ENCODE results near the gene EIF4EBP2. TPM values are rescaled to one million over a fixed set of nuclear protein-coding genes. Genes with fewer than 3 reads are reported as not detected.

EIF4EBP2 gene
- total RNA-seq, 1 experiment from 2014 or later: 36.7 TPM

- BruUV-seq (replicated peaks): no TSS peak
- POLR2A ChIA-PET: no interaction called here
- H3K9ac ChIP-seq (ENCODE audit: low read length): no peak overlapping the region
- no peaks in the 10 kb centered on the region for H3K9me2 ChIP-seq (ENCODE audit: insufficient read depth)
- H3K4me2 ChIP-seq (ENCODE audit: low read length): no peak overlapping the region
- TF ChIP-seq REST (IDR thresholded peaks at IDR 0.05; ENCODE audit: low read depth) (no peak), ZNF274 (IDR thresholded peaks at IDR 0.05; ENCODE audit: low read depth, low read length) (no peak), CBX3 (IDR thresholded peaks at IDR 0.05; ENCODE audit: low read depth) (no peak), CEBPB (IDR thresholded peaks at IDR 0.05; ENCODE audit: low read depth) (no peak), EGR1 (IDR thresholded peaks at IDR 0.05; ENCODE audit: low read depth) (no peak), CTCF (IDR thresholded peaks at IDR 0.05 in 2 of 3, conservative IDR thresholded peaks at IDR 0.05 in 1 of 3; ENCODE audit: borderline replicate concordance in 1 of 3, insufficient read depth in 1 of 3, low read depth in 2 of 3, low read length in 2 of 3) (no peak), EZH2phosphoT487 (IDR thresholded peaks at IDR 0.05; ENCODE audit: borderline replicate concordance) (no peak), SIN3A (IDR thresholded peaks at IDR 0.05; ENCODE audit: low read depth) (no peak), SRF (IDR thresholded peaks at IDR 0.05; ENCODE audit: low read depth) (no peak), MAX (IDR thresholded peaks at IDR 0.05) (no peak), EZH2 (IDR thresholded peaks at IDR 0.05) (no peak), FOSL1 (IDR thresholded peaks at IDR 0.05; ENCODE audit: low read depth) (no peak), ELF1 (IDR thresholded peaks at IDR 0.05; ENCODE audit: borderline replicate concordance, low read depth) (no peak)
- no peak overlapping the region for H3K27ac ChIP-seq (ENCODE audit: low read depth, low read length)
- DNase-seq (ENCODE audit: low read depth, low spot score) (no peak), ATAC-seq (no peak)
- no peaks in the 10 kb centered on the region for H3K9me3 ChIP-seq (ENCODE audit: control insufficient read depth in 1 of 2, insufficient read depth in 1 of 2, low read depth in 1 of 2, low read length in 2 of 2)
- 0 out of 2 replicates have a peak, but pooled peaks cover 2% of the 10 kb centered on the region for H3K79me2 ChIP-seq (ENCODE audit: insufficient read depth, low read length)
- no peaks in the 10 kb centered on the region for H4K20me1 ChIP-seq (ENCODE audit: insufficient read depth)
- no peak overlapping the region for H2AFZ ChIP-seq (ENCODE audit: low read depth, low read length, poor library complexity, severe bottlenecking)
- CTCF ChIA-PET: no interaction called here
- H3K4me1 ChIP-seq (ENCODE audit: control insufficient read depth in 1 of 2, insufficient read depth in 2 of 2, low read length in 2 of 2): peaks cover 2 to 9% of the 10 kb centered on the region in 2 experiments; a peak in 3 of 4 replicates
- RAD21 ChIA-PET (ENCODE audit: low non-redundant PET in 1 of 2, low total read pairs in 2 of 2, uncharacterized antibody in 2 of 2, unreplicated experiment in 2 of 2): interaction anchor here in 1 of 2 experiments (0.6 kb wide), 1 partner anchor 113 kb away, joined by 3 read pairs; no protein-coding TSS in a partner anchor
- H3K27me3 ChIP-seq (ENCODE audit: insufficient read depth, low read length): no peaks in the 10 kb centered on the region
- H3K36me3 ChIP-seq (ENCODE audit: control insufficient read depth in 1 of 2, insufficient read depth in 2 of 2, low read length in 2 of 2): no peaks in the 10 kb centered on the region
- intact Hi-C loops (cut with micrococcal nuclease): loop anchor here (10.0 kb wide), 1 partner anchor 404 kb away; no protein-coding TSS in a partner anchor
- no peak overlapping the region for H3K4me3 ChIP-seq (replicated peaks in 1 of 2; ENCODE audit: low read depth in 1 of 2, low read length in 2 of 2)
Observed at GRCh38 chr10:70368774-70369482, 35.0 kb upstream of the EIF4EBP2 start.

All from HCT116 (cell line).